ENCODE measurements around the gene RAP1GAP. TPM values are rescaled to one million over a fixed set of nuclear protein-coding genes. Genes with fewer than 3 reads are reported as not detected.

The RAP1GAP gene
- total RNA-seq, 1 donor from 2014 or later: 2.6 TPM

- Histone ChIP-seq H3K27ac (peak overlapping the region; percentile 39), H3K4me1 (peaks cover 13% of the 10 kb centered on the region), H3F3A (ENCODE audit: low read depth) (peaks cover 28% of the 10 kb centered on the region), H2AFZ (replicated peaks) (no peak overlapping the region), H4K20me1 (ENCODE audit: low read depth) (no peaks in the 10 kb centered on the region), H3K79me2 (ENCODE audit: low read depth) (no peaks in the 10 kb centered on the region), H3K9ac (no peak overlapping the region), H3K4me3 (no peak overlapping the region), H3K9me3 (ENCODE audit: low read depth) (no peaks in the 10 kb centered on the region), H3K36me3 (no peaks in the 10 kb centered on the region), H3K4me2 (peak overlapping the region; percentile 39), H3K27me3 (no peaks in the 10 kb centered on the region)
- peak; percentile 86 for DNase-seq (ENCODE audit: low spot score)
- no peaks in the 10 kb centered on the region for H3K9me3 Mint-ChIP-seq
- peaks cover 2% of the 10 kb centered on the region for H3K27me3 Mint-ChIP-seq (ENCODE audit: insufficient read depth, low read depth)
- peak overlapping the region; percentile 66 for H3K27ac Mint-ChIP-seq
- H3K4me1 Mint-ChIP-seq: peaks cover 21% of the 10 kb centered on the region
- TF ChIP-seq EZH2phosphoT487 (IDR thresholded peaks at IDR 0.05): no peak
- TF ChIP-seq CTCF (IDR thresholded peaks at IDR 0.05): peak; percentile 38
- TF ChIP-seq EZH2 (IDR thresholded peaks at IDR 0.05): no peak
- no peak overlapping the region for H3K4me3 Mint-ChIP-seq
- H3K36me3 Mint-ChIP-seq: no peaks in the 10 kb centered on the region
Observed at GRCh38 chr1:21574466-21575151, 94.5 kb downstream of the RAP1GAP start.

- no peaks in the 10 kb centered on the region for H3K79me2 ChIP-seq (ENCODE audit: low read depth)
- Mint-ChIP-seq H3K36me3 (no peaks in the 10 kb centered on the region), H3K9me3 (no peaks in the 10 kb centered on the region), H3K4me1 (peaks cover 23% of the 10 kb centered on the region), H3K4me3 (no peak overlapping the region), H3K27me3 (ENCODE audit: insufficient read depth, low read depth) (peaks cover 2% of the 10 kb centered on the region), H3K27ac (no peak overlapping the region)
- no peaks in the 10 kb centered on the region for H3K9me3 ChIP-seq (ENCODE audit: low read depth)
- no peaks in the 10 kb centered on the region for H3K36me3 ChIP-seq
- DNase-seq (ENCODE audit: low spot score): peak; percentile 86
- H3K4me2 ChIP-seq: peak overlapping the region; percentile 39
- no peaks in the 10 kb centered on the region for H3K27me3 ChIP-seq
- H3F3A ChIP-seq (ENCODE audit: low read depth): peaks cover 28% of the 10 kb centered on the region
- peaks cover 13% of the 10 kb centered on the region for H3K4me1 ChIP-seq
- H3K9ac ChIP-seq: no peak overlapping the region
- no peaks in the 10 kb centered on the region for H4K20me1 ChIP-seq (ENCODE audit: low read depth)
- no peak for TF ChIP-seq EZH2 (IDR thresholded peaks at IDR 0.05)
- no peak for TF ChIP-seq EZH2phosphoT487 (IDR thresholded peaks at IDR 0.05)
- TF ChIP-seq CTCF (IDR thresholded peaks at IDR 0.05): peak; percentile 70
- H3K4me3 ChIP-seq: no peak overlapping the region
- peak overlapping the region; percentile 39 for H3K27ac ChIP-seq
- H2AFZ ChIP-seq (replicated peaks): no peak overlapping the region
Observed at GRCh38 chr1:21573971-21574465, 95.1 kb downstream of the RAP1GAP start.

GRCh38 chr1:21573475-21573874, 95.7 kb downstream of the RAP1GAP start:
- Mint-ChIP-seq H3K4me1 (peaks cover 28% of the 10 kb centered on the region), H3K4me3 (no peak overlapping the region), H3K27ac (no peak overlapping the region), H3K27me3 (ENCODE audit: insufficient read depth, low read depth) (peaks cover 2% of the 10 kb centered on the region), H3K9me3 (no peaks in the 10 kb centered on the region), H3K36me3 (no peaks in the 10 kb centered on the region)
- Histone ChIP-seq H3K9me3 (ENCODE audit: low read depth) (no peaks in the 10 kb centered on the region), H3K27me3 (no peaks in the 10 kb centered on the region), H2AFZ (replicated peaks) (no peak overlapping the region), H3F3A (ENCODE audit: low read depth) (peaks cover 28% of the 10 kb centered on the region), H4K20me1 (ENCODE audit: low read depth) (no peaks in the 10 kb centered on the region), H3K36me3 (no peaks in the 10 kb centered on the region), H3K79me2 (ENCODE audit: low read depth) (no peaks in the 10 kb centered on the region), H3K27ac (no peak overlapping the region), H3K4me1 (peaks cover 13% of the 10 kb centered on the region), H3K9ac (no peak overlapping the region), H3K4me3 (no peak overlapping the region), H3K4me2 (no peak overlapping the region)
- no peak for DNase-seq (ENCODE audit: low spot score)
- no peak for TF ChIP-seq EZH2 (IDR thresholded peaks at IDR 0.05)
- TF ChIP-seq CTCF (IDR thresholded peaks at IDR 0.05): no peak
